IMR-90 (cell line): Measurements from ENCODE around the gene PDXK. TPM values are rescaled to one million over a fixed set of nuclear protein-coding genes. Genes with fewer than 3 reads are reported as not detected.

Experiments
- ATAC-seq: fragments of 200-7000 bp; cut with Tn5 transposase; 2 replicates; pipeline ENCODE4 v1.9.1; 2020; ENCODE audit warnings: low read depth, mild to moderate bottlenecking, moderate library complexity
- BruUV-seq: library from RNA; stranded (reverse); fragments of 400-500 nt; replicated peaks from 2 replicates; lab custom pipeline; 2021; lab: Mats Ljungman, UMichigan
- CTCF ChIA-PET: fragments of 300-600 bp; formaldehyde crosslinking; extraction: SDS; loops from one replicate; lab custom pipeline; 2021; ENCODE audit warnings: antibody characterized with exemption; lab: Yijun Ruan, JAX
- POLR2A ChIA-PET: fragments of 300-600 bp; sonication (Branson Sonifier 250); formaldehyde crosslinking; loops from one replicate; lab custom pipeline; 2022; ENCODE audit warnings: antibody characterized with exemption; ENCODE audit not compliant: unreplicated experiment; lab: Charles Lee
- DNase-seq: peaks from one replicate; pipeline ENCODE4 v3.0.0; 2013
- H2AFZ ChIP-seq: replicated peaks from 2 replicates; pipeline ENCODE3; 2013; ENCODE audit warnings: low read length, mild to moderate bottlenecking; ENCODE audit not compliant: poor library complexity
- H2AK5ac ChIP-seq: 2 replicates; pipeline ENCODE4 v1.6.1; 2013; ENCODE audit warnings: low read depth, low read length, inconsistent platforms
- H2AK9ac ChIP-seq: replicated peaks from 2 replicates; pipeline ENCODE3; 2013; ENCODE audit warnings: mild to moderate bottlenecking, low read depth, low read length, moderate library complexity; ENCODE audit not compliant: poor library complexity
- H2BK120ac ChIP-seq: 2 replicates; pipeline ENCODE4 v1.6.1; 2013; ENCODE audit warnings: low read depth, low read length, inconsistent platforms
- H2BK15ac ChIP-seq: 3 replicates; pipeline ENCODE4 v1.6.1; 2013; ENCODE audit warnings: low read depth, low read length, inconsistent platforms
- H2BK20ac ChIP-seq: 2 replicates; pipeline ENCODE4 v1.6.1; 2013; ENCODE audit warnings: low read depth, mild to moderate bottlenecking, inconsistent platforms, low read length, moderate library complexity
- H2BK5ac ChIP-seq: 2 replicates; pipeline ENCODE4 v1.6.1; 2013; ENCODE audit warnings: mild to moderate bottlenecking, low read depth, low read length, inconsistent platforms; ENCODE audit not compliant: poor library complexity, severe bottlenecking
- H3K14ac ChIP-seq: replicated peaks from 2 replicates; pipeline ENCODE4 v1.6.1; 2013; ENCODE audit warnings: low read depth, low read length, inconsistent platforms
- H3K18ac ChIP-seq: 2 replicates; pipeline ENCODE4 v1.6.1; 2013; ENCODE audit warnings: low read depth, low read length, control low read depth
- H3K23ac ChIP-seq: 2 replicates; pipeline ENCODE4 v1.6.1; 2013; ENCODE audit warnings: low read depth, low read length, inconsistent platforms
- H3K27ac ChIP-seq: 2 replicates; pipeline ENCODE4 v1.5.1; 2013; ENCODE audit warnings: mild to moderate bottlenecking, control low read depth, low read length; ENCODE audit not compliant: insufficient read depth
- H3K27me3 ChIP-seq: 2 replicates; pipeline ENCODE4 v1.6.1; 2013; ENCODE audit warnings: low read length; ENCODE audit not compliant: control insufficient read depth, insufficient read depth
- H3K36me3 ChIP-seq: 2 replicates; pipeline ENCODE4 v1.6.1; 2013; ENCODE audit warnings: low read length, mixed read lengths; ENCODE audit not compliant: control insufficient read depth, insufficient read depth
- H3K4ac ChIP-seq: 2 replicates; pipeline ENCODE4 v1.6.1; 2013; ENCODE audit warnings: low read depth, low read length, inconsistent platforms
- H3K4me1 ChIP-seq: 2 replicates; pipeline ENCODE4 v1.6.1; 2013; ENCODE audit warnings: low read length, mixed read lengths; ENCODE audit not compliant: control insufficient read depth, insufficient read depth
- H3K4me2 ChIP-seq: 2 replicates; pipeline ENCODE4 v1.6.1; 2013; ENCODE audit warnings: low read depth, mild to moderate bottlenecking, control low read depth, low read length, moderate library complexity
- H3K4me3 ChIP-seq: 2 replicates; pipeline ENCODE4 v1.5.1; 2013; ENCODE audit warnings: low read depth, mild to moderate bottlenecking, control low read depth, low read length, moderate library complexity; ENCODE audit not compliant: insufficient read depth
- H3K56ac ChIP-seq: 2 replicates; pipeline ENCODE4 v1.6.1; 2013; ENCODE audit warnings: low read length, inconsistent platforms; ENCODE audit not compliant: insufficient read depth; ENCODE audit errors: extremely low read depth
- H3K79me1 ChIP-seq, 2 experiments: 2 replicates each; pipeline ENCODE4 v1.6.1; 2013; ENCODE audit warnings: low read length in 2 of 2, inconsistent platforms in 1 of 2, low read depth in 1 of 2
- H3K9ac ChIP-seq: 2 replicates; pipeline ENCODE4 v1.6.1; 2013; ENCODE audit warnings: low read depth, low read length, control low read depth
- H3K9me1 ChIP-seq: 2 replicates; pipeline ENCODE4 v1.6.1; 2013; ENCODE audit warnings: low read length, inconsistent platforms; ENCODE audit not compliant: insufficient read depth
- H3K9me3 ChIP-seq: 2 replicates; pipeline ENCODE4 v1.6.1; 2013; ENCODE audit warnings: low read length; ENCODE audit not compliant: control insufficient read depth, insufficient read depth
- H4K20me1 ChIP-seq: 2 replicates; pipeline ENCODE4 v1.6.1; 2013; ENCODE audit warnings: low read length, inconsistent platforms; ENCODE audit not compliant: insufficient read depth
- H4K5ac ChIP-seq: 2 replicates; pipeline ENCODE4 v1.6.1; 2013; ENCODE audit warnings: mild to moderate bottlenecking, low read depth, low read length, control low read depth
- H4K8ac ChIP-seq, 2 experiments: 2 replicates each; pipeline ENCODE4 v1.6.1; 2013; ENCODE audit warnings: low read depth in 2 of 2, low read length in 2 of 2, control low read depth in 1 of 2, inconsistent platforms in 1 of 2
- H4K91ac ChIP-seq: 2 replicates; pipeline ENCODE4 v1.6.1; 2013; ENCODE audit warnings: low read depth, low read length, inconsistent platforms; ENCODE audit not compliant: insufficient read depth
- CHD1 ChIP-seq: IDR thresholded peaks from 2 replicates; pipeline ENCODE4 v1.6.1; 2012; ENCODE audit warnings: low read depth, low read length, improper control_type of control experiment
- FOS ChIP-seq: fragments of 150-350 bp; IDR thresholded peaks from 2 replicates; pipeline ENCODE4 v1.6.1; 2016; ENCODE audit warnings: low read depth, low read length
- MAFK ChIP-seq: IDR thresholded peaks from 2 replicates; pipeline ENCODE4 v1.6.1; 2012; ENCODE audit warnings: low read depth, low read length, improper control_type of control experiment
- POLR2A ChIP-seq: IDR thresholded peaks from 2 replicates; pipeline ENCODE4 v1.6.1; 2012; ENCODE audit warnings: mild to moderate bottlenecking, low read depth, low read length
- SMC3 ChIP-seq: fragments of 150-350 bp; IDR thresholded peaks from 2 replicates; pipeline ENCODE4 v1.6.1; 2016; ENCODE audit warnings: low read depth, mild to moderate bottlenecking, antibody characterized with exemption, low read length, moderate library complexity
- WGBS, 2 experiments: methylation state at CpG; one replicate each; pipeline versions ENCODE4 v1.1.5 to v1.1.7; 2013; ENCODE audit warnings: missing lambda C conversion rate in 2 of 2; ENCODE audit not compliant: insufficient read length in 1 of 2; ENCODE audit errors: extremely low coverage in 2 of 2; 5-methylcytosine and 5-hydroxymethylcytosine counted together
- dilution Hi-C: fragments of 300-500 bp; cut with HindIII; formaldehyde crosslinking; loops from one replicate; pipeline ENCODE4 v1.14.3; 2018; ENCODE audit warnings: low sequenced_read_pairs; ENCODE audit not compliant: unreplicated experiment
- in situ Hi-C: fragments of 300-500 bp; cut with MboI; formaldehyde crosslinking; loops from 3 replicates; pipeline ENCODE4 v1.14.3; 2019; ENCODE audit warnings: low sequenced_read_pairs, inconsistent platforms, mixed read lengths
- intact Hi-C: fragments of 100-400 bp; cut with micrococcal nuclease; formaldehyde crosslinking; loops from 2 replicates; pipeline ENCODE4 v1.10.0; 2022
- polyA plus RNA-seq, 3 experiments: library from polyadenylated mRNA; depleted of rRNA; stranded (reverse); fragments of >200 nt; gene quantifications; 2 replicates each; pipeline ENCODE4 v1.2.3, GENCODE V29; 2012; ENCODE audit warnings: low replicate concordance in 1 of 3
- total RNA-seq: library from RNA; depleted of rRNA; stranded (reverse); fragments of >200 nt; gene quantifications from 2 replicates; pipeline ENCODE4 v1.2.3, GENCODE V29; 2012

Gene PDXK
- total and polyA plus RNA-seq, 2 of the 4 experiments (the other 2 are of a cell fraction) = 155 to 312 TPM

GRCh38 chr21:43771199-43771675 lies 52.3 kb downstream of the PDXK start:
- dilution Hi-C loops = no loop called here
- H3K4me2 ChIP-seq = no peak overlapping the region
- H4K8ac ChIP-seq = no peak overlapping the region
- H3K4ac ChIP-seq = no peak overlapping the region
- DNase-seq (no peak), ATAC-seq (no peak)
- H4K20me1 ChIP-seq = peaks cover 15% of the 10 kb centered on the region; the same call in 1 of the 2 replicates
- intact Hi-C loops = no loop called here
- no peak overlapping the region for H2AK5ac ChIP-seq
- no peaks in the 10 kb centered on the region for H3K27me3 ChIP-seq
- no peak overlapping the region for H3K18ac ChIP-seq
- no peak overlapping the region for H2BK120ac ChIP-seq
- ChIA-PET CTCF (interaction anchor here (0.6 kb wide), 1 partner anchor 102 kb away, joined by 5 read pairs; no protein-coding TSS in a partner anchor), POLR2A (no interaction called here)
- H3K4me3 ChIP-seq = no peak overlapping the region
- no peak overlapping the region for H2BK20ac ChIP-seq
- H3K14ac ChIP-seq = no peak overlapping the region
- 78% methylated on average over 9 of the region's 13 CpGs; no CpG with 5 or more reads in 1 of the 2 experiments for WGBS, 2 experiments
- H3K4me1 ChIP-seq = peaks cover 15% of the 10 kb centered on the region
- BruUV-seq = no TSS peak
- no peak overlapping the region for H4K91ac ChIP-seq
- in situ Hi-C loops = no loop called here
- peaks cover 16% of the 10 kb centered on the region for H3K36me3 ChIP-seq
- H3K56ac ChIP-seq = no peak overlapping the region
- no peak overlapping the region for H3K23ac ChIP-seq
- no peak overlapping the region for H2BK5ac ChIP-seq
- H3K27ac ChIP-seq = no peak overlapping the region
- H4K5ac ChIP-seq = no peak overlapping the region
- TF ChIP-seq SMC3 (no peak), CHD1 (no peak), MAFK (no peak), FOS (no peak), POLR2A (no peak)
- H3K9me3 ChIP-seq = no peaks in the 10 kb centered on the region
- H2AK9ac ChIP-seq = peak overlapping the region; percentile 47
- H2BK15ac ChIP-seq = no peak overlapping the region
- no peak overlapping the region for H2AFZ ChIP-seq
- H3K9ac ChIP-seq = no peak overlapping the region
- peaks cover 14% of the 10 kb centered on the region for H3K9me1 ChIP-seq
- peaks cover 0 to 27% of the 10 kb centered on the region in 2 experiments; a peak in 3 of 4 replicates for H3K79me1 ChIP-seq
